ENCODE results near the gene CLIC4. TPM values are rescaled to one million over a fixed set of nuclear protein-coding genes. Genes with fewer than 3 reads are reported as not detected.

CLIC4 gene
- total RNA-seq, 1 donor from 2014 or later = 164 TPM

DNA sequence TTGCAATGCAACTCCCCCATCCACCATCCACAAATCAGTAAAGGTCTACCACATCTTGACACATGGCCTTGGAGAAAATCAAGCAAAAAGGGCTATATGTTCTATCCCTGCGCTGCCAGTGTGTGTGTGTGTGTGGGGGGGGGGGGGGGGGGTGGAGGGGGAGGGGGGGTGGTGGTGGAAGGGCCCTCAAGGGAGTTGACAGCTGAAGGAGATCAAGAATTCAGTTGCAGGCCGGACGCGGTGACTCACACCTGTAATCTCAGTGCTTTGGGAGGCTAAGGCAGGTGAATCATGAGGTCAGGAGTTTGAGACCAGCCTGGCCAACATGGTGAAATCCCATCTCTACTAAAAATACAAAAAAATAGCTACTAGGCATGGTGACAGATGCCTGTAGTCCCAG, 37.6 kb upstream of the CLIC4 start:
- Histone ChIP-seq H3K9me3 (no peaks in the 10 kb centered on the region), H3K27ac (no peak overlapping the region), H3K27me3 (no peaks in the 10 kb centered on the region), H3K4me1 (no peaks in the 10 kb centered on the region), H3K36me3 (no peaks in the 10 kb centered on the region), H3K4me3 (no peak overlapping the region)
- no peak for DNase-seq (ENCODE audit: extremely low spot score in 2 of 2)
- intact Hi-C loops (cut with DNase I) = no loop called here
- TF ChIP-seq POLR2AphosphoS5 (IDR thresholded peaks at IDR 0.05; ENCODE audit: insufficient read depth in 1 of 2, low read depth in 1 of 2) (no peak), POLR2A (IDR thresholded peaks at IDR 0.05) (no peak)
- TF ChIP-seq, protein P1, sequence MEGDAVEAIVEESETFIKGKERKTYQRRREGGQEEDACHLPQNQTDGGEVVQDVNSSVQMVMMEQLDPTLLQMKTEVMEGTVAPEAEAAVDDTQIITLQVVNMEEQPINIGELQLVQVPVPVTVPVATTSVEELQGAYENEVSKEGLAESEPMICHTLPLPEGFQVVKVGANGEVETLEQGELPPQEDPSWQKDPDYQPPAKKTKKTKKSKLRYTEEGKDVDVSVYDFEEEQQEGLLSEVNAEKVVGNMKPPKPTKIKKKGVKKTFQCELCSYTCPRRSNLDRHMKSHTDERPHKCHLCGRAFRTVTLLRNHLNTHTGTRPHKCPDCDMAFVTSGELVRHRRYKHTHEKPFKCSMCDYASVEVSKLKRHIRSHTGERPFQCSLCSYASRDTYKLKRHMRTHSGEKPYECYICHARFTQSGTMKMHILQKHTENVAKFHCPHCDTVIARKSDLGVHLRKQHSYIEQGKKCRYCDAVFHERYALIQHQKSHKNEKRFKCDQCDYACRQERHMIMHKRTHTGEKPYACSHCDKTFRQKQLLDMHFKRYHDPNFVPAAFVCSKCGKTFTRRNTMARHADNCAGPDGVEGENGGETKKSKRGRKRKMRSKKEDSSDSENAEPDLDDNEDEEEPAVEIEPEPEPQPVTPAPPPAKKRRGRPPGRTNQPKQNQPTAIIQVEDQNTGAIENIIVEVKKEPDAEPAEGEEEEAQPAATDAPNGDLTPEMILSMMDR (IDR thresholded peaks at IDR 0.05) = no peak

DNA sequence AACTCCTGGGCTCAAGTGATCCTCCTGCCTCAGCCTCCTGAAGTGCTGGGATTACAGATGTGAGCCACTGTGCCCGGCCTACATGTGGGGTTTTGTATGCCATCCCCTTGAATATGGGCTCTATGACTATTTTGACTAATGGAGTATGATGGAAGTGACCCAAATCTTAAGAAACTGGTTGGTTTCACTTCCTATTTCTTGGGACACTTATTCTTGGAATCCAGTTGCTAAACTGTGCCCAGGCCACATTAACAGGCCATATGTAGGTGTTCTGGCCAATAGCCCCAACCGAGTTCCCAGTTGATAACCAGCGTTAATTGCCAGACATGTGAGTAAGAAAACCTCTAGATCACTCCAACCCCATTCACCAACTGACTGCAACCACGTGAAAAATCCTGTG, 36.3 kb upstream of the CLIC4 start:
- Histone ChIP-seq H3K4me3 (no peak overlapping the region), H3K4me1 (no peaks in the 10 kb centered on the region), H3K9me3 (no peaks in the 10 kb centered on the region), H3K27ac (no peak overlapping the region), H3K27me3 (no peaks in the 10 kb centered on the region), H3K36me3 (no peaks in the 10 kb centered on the region)
- intact Hi-C loops (cut with DNase I) = no loop called here
- DNase-seq (ENCODE audit: extremely low spot score in 2 of 2) = no peak
- TF ChIP-seq, protein P1 (IDR thresholded peaks at IDR 0.05) = no peak
- no peak for TF ChIP-seq POLR2A (IDR thresholded peaks at IDR 0.05)
- no peak for TF ChIP-seq POLR2AphosphoS5 (IDR thresholded peaks at IDR 0.05; ENCODE audit: insufficient read depth in 1 of 2, low read depth in 1 of 2)

DNA sequence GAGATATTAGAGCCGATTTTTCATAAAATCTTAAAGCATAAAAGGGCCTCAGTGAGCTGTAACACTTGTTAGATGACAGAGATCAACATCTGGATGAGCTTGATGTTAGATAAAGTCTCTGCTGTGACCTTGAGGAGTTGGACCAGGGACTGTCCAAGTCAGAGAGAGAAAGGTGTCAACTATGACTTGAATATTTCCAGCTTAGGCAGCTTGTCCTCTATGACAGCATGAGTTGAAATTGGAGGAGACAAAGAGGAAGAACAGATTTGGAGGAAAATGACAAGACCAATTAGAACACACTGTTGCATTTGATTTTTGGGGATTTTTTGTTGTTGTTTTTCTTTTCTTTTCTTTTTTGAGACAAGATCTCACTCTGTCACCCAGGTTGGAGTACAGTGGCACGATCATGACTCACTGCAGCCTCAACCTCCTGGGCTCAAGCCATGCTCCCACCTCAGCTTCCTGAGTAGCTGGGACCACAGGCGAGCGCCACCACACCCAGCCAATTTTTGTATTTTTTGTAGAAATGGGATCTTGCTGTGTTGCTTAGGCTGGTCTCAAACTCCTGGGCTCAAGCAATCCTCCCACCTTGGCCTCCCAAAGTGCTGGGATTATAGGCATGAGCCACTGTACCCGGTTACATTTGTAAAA, 35.3 kb upstream of the CLIC4 start:
- Histone ChIP-seq H3K4me1 (no peaks in the 10 kb centered on the region), H3K4me3 (no peak overlapping the region), H3K36me3 (no peaks in the 10 kb centered on the region), H3K27me3 (no peaks in the 10 kb centered on the region), H3K9me3 (no peaks in the 10 kb centered on the region), H3K27ac (no peak overlapping the region)
- no peak for DNase-seq (ENCODE audit: extremely low spot score in 2 of 2)
- intact Hi-C loops (cut with DNase I) = no loop called here
- TF ChIP-seq, protein P1 (IDR thresholded peaks at IDR 0.05) = no peak
- TF ChIP-seq POLR2AphosphoS5 (IDR thresholded peaks at IDR 0.05; ENCODE audit: insufficient read depth in 1 of 2, low read depth in 1 of 2) = no peak
- no peak for TF ChIP-seq POLR2A (IDR thresholded peaks at IDR 0.05)

DNA sequence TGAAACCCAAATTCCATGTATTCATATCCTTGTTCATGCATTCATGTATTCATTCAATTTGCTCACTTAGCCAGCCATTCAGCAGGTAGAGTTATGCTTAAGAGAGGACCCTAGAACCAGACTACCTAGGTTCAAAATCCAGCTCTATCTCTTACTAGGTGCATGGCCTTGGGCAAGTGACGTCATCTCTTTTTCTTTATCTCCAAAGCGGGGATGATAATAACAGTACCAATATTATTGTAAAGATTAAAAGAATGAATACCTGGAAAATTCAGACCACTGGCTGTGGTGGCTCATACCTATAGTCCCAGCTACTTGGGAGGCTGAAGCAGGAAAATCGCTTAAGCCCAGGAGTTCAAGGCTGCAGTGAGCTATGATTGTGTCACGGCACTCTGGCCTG, 33.9 kb upstream of the CLIC4 start:
- intact Hi-C loops (cut with DNase I) = no loop called here
- Histone ChIP-seq H3K36me3 (no peaks in the 10 kb centered on the region), H3K4me3 (no peak overlapping the region)

DNA sequence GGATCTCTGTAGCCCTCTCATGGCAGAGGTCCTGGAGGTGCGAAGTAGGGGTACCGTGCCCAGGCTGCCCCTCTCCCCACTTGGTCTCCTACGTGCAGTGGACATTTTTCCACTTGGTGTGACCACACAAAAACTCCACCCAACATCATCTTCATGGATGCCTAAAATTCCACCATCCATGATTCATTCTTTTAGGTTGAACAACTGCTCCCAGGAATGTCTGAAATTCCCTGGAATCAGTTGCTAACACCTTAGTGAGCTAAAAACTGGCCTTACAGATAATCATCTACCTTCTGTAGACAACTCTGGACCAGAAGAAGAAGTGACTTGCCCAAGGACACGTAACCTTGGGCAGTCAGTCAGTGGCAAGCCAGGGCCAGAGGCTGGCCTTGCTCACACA, 32.1 kb upstream of the CLIC4 start:
- Histone ChIP-seq H3K4me3 (no peak overlapping the region), H3K9me3 (no peaks in the 10 kb centered on the region), H3K36me3 (no peaks in the 10 kb centered on the region), H3K27me3 (no peaks in the 10 kb centered on the region), H3K27ac (no peak overlapping the region), H3K4me1 (peaks cover 2% of the 10 kb centered on the region)
- DNase-seq (ENCODE audit: extremely low spot score in 2 of 2) = no peak
- TF ChIP-seq, protein P1 (IDR thresholded peaks at IDR 0.05) = no peak
- TF ChIP-seq POLR2AphosphoS5 (IDR thresholded peaks at IDR 0.05; ENCODE audit: insufficient read depth in 1 of 2, low read depth in 1 of 2) = no peak
- TF ChIP-seq POLR2A (IDR thresholded peaks at IDR 0.05) = no peak
- intact Hi-C loops (cut with DNase I) = no loop called here

More for the DNA sequence above, 33.9 kb upstream of the CLIC4 start:
- H3K27me3 ChIP-seq = no peaks in the 10 kb centered on the region
- TF ChIP-seq POLR2A (IDR thresholded peaks at IDR 0.05) = no peak
- no peak for DNase-seq (ENCODE audit: extremely low spot score in 2 of 2)
- no peaks in the 10 kb centered on the region for H3K4me1 ChIP-seq
- H3K27ac ChIP-seq = no peak overlapping the region
- no peaks in the 10 kb centered on the region for H3K9me3 ChIP-seq
